HG03097 (cell line): ENCODE results near the gene NUP210.

ENCODE experiments used
- ATAC-seq: cut with Tn5 transposase; IDR thresholded peaks from one replicate; pipeline ENCODE4 v1.9.1; 2021; ENCODE audit not compliant: unreplicated experiment, low FRiP score

NUP210 gene

GRCh38 chr3:13353506-13353905 is 66.6 kb downstream of the NUP210 start:
- no peak for ATAC-seq

- no peak for ATAC-seq
These were observed 67.4 kb downstream of the NUP210 start for GRCh38 chr3:13352621-13353131.

- ATAC-seq: no peak
These were observed 70.3 kb downstream of the NUP210 start for GRCh38 chr3:13349823-13350222.

- no peak for ATAC-seq
These were observed 71.3 kb downstream of the NUP210 start for GRCh38 chr3:13348661-13349396.

- no peak for ATAC-seq
These were observed 72.0 kb downstream of the NUP210 start for GRCh38 chr3:13348100-13348499.

GRCh38 chr3:13347390-13347950 is 72.7 kb downstream of the NUP210 start:
- no peak for ATAC-seq

GRCh38 chr3:13346481-13347389 is 73.4 kb downstream of the NUP210 start:
- ATAC-seq: no peak

GRCh38 chr3:13345772-13346171 is 74.3 kb downstream of the NUP210 start:
- no peak for ATAC-seq

GRCh38 chr3:13345284-13345683 is 74.8 kb downstream of the NUP210 start:
- ATAC-seq: no peak

- no peak for ATAC-seq
These were observed 75.5 kb downstream of the NUP210 start for GRCh38 chr3:13344663-13345062.

GRCh38 chr3:13343601-13344000 is 76.5 kb downstream of the NUP210 start:
- ATAC-seq: no peak

GRCh38 chr3:13341229-13341905 is 78.8 kb downstream of the NUP210 start:
- no peak for ATAC-seq

GRCh38 chr3:13339833-13340232 is 80.3 kb downstream of the NUP210 start:
- ATAC-seq: no peak

- ATAC-seq: no peak
These were observed 81.1 kb downstream of the NUP210 start for GRCh38 chr3:13338996-13339395.

- no peak for ATAC-seq
These were observed 81.9 kb downstream of the NUP210 start for GRCh38 chr3:13338231-13338630.

GRCh38 chr3:13336592-13336991 is 83.5 kb downstream of the NUP210 start:
- ATAC-seq: no peak

GRCh38 chr3:13335503-13335902 is 84.6 kb downstream of the NUP210 start:
- no peak for ATAC-seq

GRCh38 chr3:13335059-13335458 is 85.1 kb downstream of the NUP210 start:
- no peak for ATAC-seq

- no peak for ATAC-seq
These were observed 86.8 kb downstream of the NUP210 start for GRCh38 chr3:13333236-13333897.

GRCh38 chr3:13332740-13333139 is 87.4 kb downstream of the NUP210 start:
- no peak for ATAC-seq
